ENCODE measurements around the gene SERPINA4.

DNA sequence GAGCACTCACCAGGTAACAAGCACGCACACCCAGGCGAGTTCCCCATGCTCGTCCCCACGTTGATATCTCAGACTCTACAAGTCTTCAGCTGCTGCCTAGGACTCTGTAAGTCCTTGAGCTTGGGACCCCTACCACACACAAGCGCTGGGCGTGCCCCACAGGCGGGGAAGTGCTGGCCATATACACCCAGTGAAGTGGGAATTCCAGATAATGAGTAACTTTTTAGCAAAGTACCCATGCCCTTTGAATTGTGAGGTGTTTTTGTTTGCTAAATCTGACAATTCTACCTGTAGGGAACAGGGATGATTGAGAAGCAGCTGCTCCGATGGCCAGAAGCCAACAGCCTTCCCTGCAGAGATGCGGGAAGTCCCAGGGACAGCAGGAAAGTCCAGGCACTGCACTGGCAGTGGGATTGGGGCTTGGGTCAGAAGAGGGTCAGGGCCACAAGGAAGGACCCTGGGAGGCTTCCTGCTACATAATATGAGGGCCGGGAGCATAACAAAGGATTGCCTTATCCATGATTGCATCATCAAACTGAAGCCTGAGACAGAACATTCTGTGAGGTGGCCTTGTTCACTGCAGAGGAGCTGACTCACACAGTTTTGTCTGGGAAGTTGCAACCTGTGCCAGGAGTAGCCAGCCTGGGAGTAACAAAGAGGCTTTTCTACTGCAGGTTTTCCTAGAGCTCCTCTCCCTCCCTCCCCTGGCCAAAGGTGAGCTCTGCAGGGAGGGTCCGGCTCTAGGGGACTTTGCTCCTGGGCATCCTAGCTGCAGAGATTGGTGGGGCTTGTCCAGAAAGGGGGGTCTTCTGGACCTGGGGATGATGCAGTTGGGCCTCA, 37.8 kb downstream of the SERPINA4 start:
- TF ChIP-seq, protein P1, sequence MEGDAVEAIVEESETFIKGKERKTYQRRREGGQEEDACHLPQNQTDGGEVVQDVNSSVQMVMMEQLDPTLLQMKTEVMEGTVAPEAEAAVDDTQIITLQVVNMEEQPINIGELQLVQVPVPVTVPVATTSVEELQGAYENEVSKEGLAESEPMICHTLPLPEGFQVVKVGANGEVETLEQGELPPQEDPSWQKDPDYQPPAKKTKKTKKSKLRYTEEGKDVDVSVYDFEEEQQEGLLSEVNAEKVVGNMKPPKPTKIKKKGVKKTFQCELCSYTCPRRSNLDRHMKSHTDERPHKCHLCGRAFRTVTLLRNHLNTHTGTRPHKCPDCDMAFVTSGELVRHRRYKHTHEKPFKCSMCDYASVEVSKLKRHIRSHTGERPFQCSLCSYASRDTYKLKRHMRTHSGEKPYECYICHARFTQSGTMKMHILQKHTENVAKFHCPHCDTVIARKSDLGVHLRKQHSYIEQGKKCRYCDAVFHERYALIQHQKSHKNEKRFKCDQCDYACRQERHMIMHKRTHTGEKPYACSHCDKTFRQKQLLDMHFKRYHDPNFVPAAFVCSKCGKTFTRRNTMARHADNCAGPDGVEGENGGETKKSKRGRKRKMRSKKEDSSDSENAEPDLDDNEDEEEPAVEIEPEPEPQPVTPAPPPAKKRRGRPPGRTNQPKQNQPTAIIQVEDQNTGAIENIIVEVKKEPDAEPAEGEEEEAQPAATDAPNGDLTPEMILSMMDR (IDR thresholded peaks at IDR 0.05; ENCODE audit: insufficient read depth, low read length, poor library complexity, severe bottlenecking) = no peak
- no peak for TF ChIP-seq EZH2phosphoT487 (conservative IDR thresholded peaks at IDR 0.05; ENCODE audit: low read length)

All from SU-DHL-6 (cell line).